ENCODE results near the gene MND1.

Gene MND1

DNA sequence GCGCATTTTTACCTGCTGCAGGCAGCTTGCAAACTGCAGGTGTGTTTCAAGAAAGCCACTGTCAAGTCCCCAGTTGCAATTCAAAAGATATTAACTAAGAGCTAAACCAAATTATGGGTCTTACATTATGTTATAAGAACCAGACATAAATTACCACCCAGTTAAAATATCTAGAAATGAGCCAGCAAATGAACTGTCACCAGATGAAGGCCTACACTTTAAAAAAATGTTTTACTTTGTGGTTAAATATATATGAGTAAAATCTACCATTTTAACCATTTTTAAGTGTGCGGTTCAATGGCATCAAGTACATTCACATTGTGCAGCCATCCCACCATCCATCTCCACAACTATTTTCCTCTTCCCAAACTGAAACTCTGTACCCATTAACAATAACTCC, 89.7 kb downstream of the MND1 start:
- H3K27me3 ChIP-seq (ENCODE audit: control insufficient read depth in 3 of 3, insufficient read depth in 3 of 3, low read depth in 1 of 3, low read length in 3 of 3) = no peaks in the 10 kb centered on the region
- H3K23ac ChIP-seq (ENCODE audit: low read depth, low read length, poor library complexity) = no peak overlapping the region
- peaks cover 0 to 3% of the 10 kb centered on the region in 2 donors for H3K4me1 ChIP-seq (ENCODE audit: control insufficient read depth in 2 of 2, insufficient read depth in 1 of 2, low read depth in 1 of 2, low read length in 2 of 2)
- no peak overlapping the region for H2AFZ ChIP-seq (ENCODE audit: low read length)
- no peak overlapping the region for H3K4ac ChIP-seq (ENCODE audit: low read length)
- no peak overlapping the region for H3K4me2 ChIP-seq (ENCODE audit: insufficient read depth, low read length, poor library complexity, severe bottlenecking)
- no peak overlapping the region for H3K4me3 ChIP-seq (ENCODE audit: low read length in 2 of 2)
- no peak overlapping the region for H4K8ac ChIP-seq (ENCODE audit: low read depth, low read length)
- H3K14ac ChIP-seq (ENCODE audit: low read length) = no peak overlapping the region
- no CpG with 5 or more reads among the region's 2 CpGs for WGBS, 2 donors (ENCODE audit: extremely low coverage in 2 of 2, insufficient read length in 2 of 2, insufficient replicate concordance in 1 of 2)
- no peak overlapping the region for H2BK15ac ChIP-seq (ENCODE audit: low read length)
- no peak overlapping the region for H2BK120ac ChIP-seq (ENCODE audit: low read depth, low read length)
- no peak overlapping the region for H2BK5ac ChIP-seq (ENCODE audit: low read length)
- no peak overlapping the region for H2BK12ac ChIP-seq (ENCODE audit: low read length)
- no peaks in the 10 kb centered on the region for H3K36me3 ChIP-seq (replicated peaks in 1 of 2; ENCODE audit: control insufficient read depth in 2 of 2, insufficient read depth in 2 of 2, low read length in 2 of 2)
- H3K9ac ChIP-seq (ENCODE audit: low read depth, low read length, poor library complexity) = no peak overlapping the region
- H2AK5ac ChIP-seq (ENCODE audit: low read depth, low read length) = no peak overlapping the region
- no peak overlapping the region for H3K18ac ChIP-seq (ENCODE audit: low read length)
- no peak overlapping the region for H3K27ac ChIP-seq (replicated peaks; ENCODE audit: low read length)
- no peaks in the 10 kb centered on the region for H3K79me1 ChIP-seq (ENCODE audit: low read depth, low read length)
- no peaks in the 10 kb centered on the region for H3K9me3 ChIP-seq (replicated peaks in 1 of 2; ENCODE audit: control insufficient read depth in 2 of 2, insufficient read depth in 1 of 2, low read depth in 1 of 2, low read length in 2 of 2)
- no peak overlapping the region for H4K91ac ChIP-seq (ENCODE audit: low read depth, low read length, poor library complexity)
- no peak for DNase-seq (ENCODE audit: low spot score)

DNA sequence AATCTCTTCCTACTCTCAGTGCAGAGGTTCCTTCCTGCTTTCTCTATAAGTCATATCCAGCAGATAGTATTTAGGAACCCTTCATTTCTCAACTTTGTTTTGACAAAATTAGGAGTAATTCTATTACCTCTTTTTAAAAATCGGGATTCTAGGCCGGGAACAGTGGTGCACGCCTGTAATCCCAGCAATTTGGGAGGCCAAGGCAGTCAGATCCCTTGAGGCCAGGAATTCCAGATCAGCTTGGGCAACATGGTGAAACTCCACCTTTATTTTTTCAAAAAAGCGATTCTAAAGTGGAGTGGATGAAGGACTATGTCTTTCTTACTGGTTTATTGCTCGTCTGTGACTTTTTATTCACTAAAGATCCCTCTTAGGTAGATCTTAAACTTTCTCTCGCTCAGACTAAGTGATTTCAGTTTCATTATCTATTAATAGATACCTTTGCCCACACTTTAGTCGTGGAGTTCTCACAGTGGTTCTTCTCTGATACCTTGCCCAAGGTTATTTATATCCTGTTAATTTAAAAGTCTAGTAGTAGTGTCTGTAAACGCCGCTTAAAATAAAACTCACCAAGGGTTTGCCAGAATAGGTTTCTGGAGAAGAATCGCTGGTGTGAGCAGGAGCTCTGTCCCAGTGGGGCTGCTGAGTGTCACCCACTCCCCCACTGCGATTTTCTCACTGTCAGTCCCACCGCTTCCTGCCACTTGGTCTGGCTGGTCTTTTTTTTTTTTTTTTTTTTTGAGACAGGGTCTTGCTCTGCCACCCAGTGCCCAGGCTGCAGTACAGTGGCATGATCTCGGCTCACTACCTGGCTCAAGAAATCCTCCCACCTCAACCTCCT, 94.6 kb downstream of the MND1 start:
- H2BK15ac ChIP-seq (ENCODE audit: low read length) = no peak overlapping the region
- H2BK5ac ChIP-seq (ENCODE audit: low read length) = no peak overlapping the region
- no peaks in the 10 kb centered on the region for H3K9me3 ChIP-seq (replicated peaks in 1 of 2; ENCODE audit: control insufficient read depth in 2 of 2, insufficient read depth in 1 of 2, low read depth in 1 of 2, low read length in 2 of 2)
- no peak overlapping the region for H3K18ac ChIP-seq (ENCODE audit: low read length)
- H3K4me1 ChIP-seq (ENCODE audit: control insufficient read depth in 2 of 2, insufficient read depth in 1 of 2, low read depth in 1 of 2, low read length in 2 of 2) = peaks cover 0 to 1% of the 10 kb centered on the region in 2 donors
- no peak for DNase-seq (ENCODE audit: low spot score)
- H2BK12ac ChIP-seq (ENCODE audit: low read length) = no peak overlapping the region
- H2AFZ ChIP-seq (ENCODE audit: low read length) = no peak overlapping the region
- H3K9ac ChIP-seq (ENCODE audit: low read depth, low read length, poor library complexity) = no peak overlapping the region
- H3K79me1 ChIP-seq (ENCODE audit: low read depth, low read length) = no peaks in the 10 kb centered on the region
- H2BK120ac ChIP-seq (ENCODE audit: low read depth, low read length) = no peak overlapping the region
- H3K4ac ChIP-seq (ENCODE audit: low read length) = no peak overlapping the region
- H3K36me3 ChIP-seq (replicated peaks in 1 of 2; ENCODE audit: control insufficient read depth in 2 of 2, insufficient read depth in 2 of 2, low read length in 2 of 2) = no peaks in the 10 kb centered on the region
- H3K27ac ChIP-seq (replicated peaks; ENCODE audit: low read length) = no peak overlapping the region
- H3K4me3 ChIP-seq (ENCODE audit: low read length in 2 of 2) = no peak overlapping the region
- no peak overlapping the region for H3K23ac ChIP-seq (ENCODE audit: low read depth, low read length, poor library complexity)
- no peak overlapping the region for H3K4me2 ChIP-seq (ENCODE audit: insufficient read depth, low read length, poor library complexity, severe bottlenecking)
- H4K8ac ChIP-seq (ENCODE audit: low read depth, low read length) = no peak overlapping the region
- no peaks in the 10 kb centered on the region for H3K27me3 ChIP-seq (ENCODE audit: control insufficient read depth in 3 of 3, insufficient read depth in 3 of 3, low read depth in 1 of 3, low read length in 3 of 3)
- WGBS, 2 donors (ENCODE audit: extremely low coverage in 2 of 2, insufficient read length in 2 of 2, insufficient replicate concordance in 1 of 2) = no CpG with 5 or more reads among the region's 13 CpGs
- no peak overlapping the region for H4K91ac ChIP-seq (ENCODE audit: low read depth, low read length, poor library complexity)
- no peak overlapping the region for H2AK5ac ChIP-seq (ENCODE audit: low read depth, low read length)
- no peak overlapping the region for H3K14ac ChIP-seq (ENCODE audit: low read length)

DNA sequence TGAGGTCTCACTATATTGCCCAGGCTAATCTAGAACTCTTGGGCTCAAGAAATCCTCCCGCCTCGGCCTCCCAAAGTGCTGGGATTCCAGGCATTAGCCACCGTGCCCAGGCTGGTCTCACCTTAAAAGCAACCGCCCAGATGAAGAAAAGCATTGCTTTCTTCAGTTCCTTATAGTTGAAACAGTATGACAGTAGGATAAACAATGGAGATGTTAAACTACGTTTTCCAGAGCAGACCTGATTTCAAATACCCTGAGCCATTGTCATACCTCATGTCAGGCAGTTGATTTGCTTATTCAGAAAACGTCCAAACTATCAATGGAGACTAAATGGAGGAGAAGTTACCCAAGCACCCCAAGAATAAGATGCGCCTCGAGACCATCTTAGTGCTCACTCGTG, 95.3 kb downstream of the MND1 start:
- Histone ChIP-seq H3K36me3 (replicated peaks in 1 of 2; ENCODE audit: control insufficient read depth in 2 of 2, insufficient read depth in 2 of 2, low read length in 2 of 2) (no peaks in the 10 kb centered on the region), H3K27ac (replicated peaks; ENCODE audit: low read length) (no peak overlapping the region)

DNA sequence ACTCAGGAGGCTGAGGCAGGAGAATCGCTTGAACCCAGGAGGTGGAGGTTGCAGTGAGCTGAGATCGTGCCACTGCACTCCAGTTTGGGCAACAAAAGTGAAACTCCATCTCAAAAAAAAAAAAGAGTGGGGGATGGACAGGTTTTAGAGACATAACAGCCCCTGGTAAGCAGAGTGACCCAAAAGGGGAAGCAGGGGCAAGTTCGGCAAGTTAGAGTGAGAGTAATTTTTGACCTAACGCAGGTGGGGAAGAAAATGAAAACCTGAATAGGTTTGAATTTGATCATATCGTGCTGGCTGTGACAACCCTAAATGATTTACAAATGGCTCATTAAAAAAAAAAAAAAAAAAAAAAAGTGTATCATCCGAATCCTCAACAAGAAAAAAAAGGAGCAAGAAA, 96.0 kb downstream of the MND1 start:
- Histone ChIP-seq H2BK15ac (ENCODE audit: low read length) (no peak overlapping the region), H3K4me3 (ENCODE audit: low read length in 2 of 2) (no peak overlapping the region), H2AK5ac (ENCODE audit: low read depth, low read length) (no peak overlapping the region), H3K27ac (replicated peaks; ENCODE audit: low read length) (no peak overlapping the region), H3K4ac (ENCODE audit: low read length) (no peak overlapping the region), H4K91ac (ENCODE audit: low read depth, low read length, poor library complexity) (no peak overlapping the region), H3K9ac (ENCODE audit: low read depth, low read length, poor library complexity) (no peak overlapping the region), H2BK5ac (ENCODE audit: low read length) (no peak overlapping the region), H2AFZ (ENCODE audit: low read length) (no peak overlapping the region), H3K14ac (ENCODE audit: low read length) (no peak overlapping the region), H2BK120ac (ENCODE audit: low read depth, low read length) (no peak overlapping the region), H3K9me3 (replicated peaks in 1 of 2; ENCODE audit: control insufficient read depth in 2 of 2, insufficient read depth in 1 of 2, low read depth in 1 of 2, low read length in 2 of 2) (no peaks in the 10 kb centered on the region), H3K18ac (ENCODE audit: low read length) (no peak overlapping the region), H3K79me1 (ENCODE audit: low read depth, low read length) (no peaks in the 10 kb centered on the region), H3K4me1 (ENCODE audit: control insufficient read depth in 2 of 2, insufficient read depth in 1 of 2, low read depth in 1 of 2, low read length in 2 of 2) (peaks cover 0 to 1% of the 10 kb centered on the region in 2 donors), H3K27me3 (ENCODE audit: control insufficient read depth in 3 of 3, insufficient read depth in 3 of 3, low read depth in 1 of 3, low read length in 3 of 3) (no peaks in the 10 kb centered on the region), H3K4me2 (ENCODE audit: insufficient read depth, low read length, poor library complexity, severe bottlenecking) (no peak overlapping the region), H4K8ac (ENCODE audit: low read depth, low read length) (no peak overlapping the region), H3K36me3 (replicated peaks in 1 of 2; ENCODE audit: control insufficient read depth in 2 of 2, insufficient read depth in 2 of 2, low read length in 2 of 2) (no peaks in the 10 kb centered on the region), H2BK12ac (ENCODE audit: low read length) (no peak overlapping the region), H3K23ac (ENCODE audit: low read depth, low read length, poor library complexity) (no peak overlapping the region)
- WGBS, 2 donors (ENCODE audit: extremely low coverage in 2 of 2, insufficient read length in 2 of 2, insufficient replicate concordance in 1 of 2) = no CpG with 5 or more reads among the region's 6 CpGs
- DNase-seq (ENCODE audit: low spot score) = no peak

More for the DNA sequence above, 95.3 kb downstream of the MND1 start:
- no peaks in the 10 kb centered on the region for H3K79me1 ChIP-seq (ENCODE audit: low read depth, low read length)
- H3K4me3 ChIP-seq (ENCODE audit: low read length in 2 of 2) = no peak overlapping the region
- H2BK5ac ChIP-seq (ENCODE audit: low read length) = no peak overlapping the region
- H3K23ac ChIP-seq (ENCODE audit: low read depth, low read length, poor library complexity) = no peak overlapping the region
- no peak overlapping the region for H4K91ac ChIP-seq (ENCODE audit: low read depth, low read length, poor library complexity)
- no peaks in the 10 kb centered on the region for H3K9me3 ChIP-seq (replicated peaks in 1 of 2; ENCODE audit: control insufficient read depth in 2 of 2, insufficient read depth in 1 of 2, low read depth in 1 of 2, low read length in 2 of 2)
- no peak overlapping the region for H2AK5ac ChIP-seq (ENCODE audit: low read depth, low read length)
- no peak for DNase-seq (ENCODE audit: low spot score)
- WGBS, 2 donors (ENCODE audit: extremely low coverage in 2 of 2, insufficient read length in 2 of 2, insufficient replicate concordance in 1 of 2) = no CpG with 5 or more reads among the region's 9 CpGs
- no peak overlapping the region for H2BK15ac ChIP-seq (ENCODE audit: low read length)
- no peak overlapping the region for H3K4me2 ChIP-seq (ENCODE audit: insufficient read depth, low read length, poor library complexity, severe bottlenecking)
- no peak overlapping the region for H4K8ac ChIP-seq (ENCODE audit: low read depth, low read length)
- no peak overlapping the region for H3K14ac ChIP-seq (ENCODE audit: low read length)
- H2AFZ ChIP-seq (ENCODE audit: low read length) = no peak overlapping the region
- H3K27me3 ChIP-seq (ENCODE audit: control insufficient read depth in 3 of 3, insufficient read depth in 3 of 3, low read depth in 1 of 3, low read length in 3 of 3) = no peaks in the 10 kb centered on the region
- no peak overlapping the region for H2BK12ac ChIP-seq (ENCODE audit: low read length)
- peaks cover 0 to 1% of the 10 kb centered on the region in 2 donors for H3K4me1 ChIP-seq (ENCODE audit: control insufficient read depth in 2 of 2, insufficient read depth in 1 of 2, low read depth in 1 of 2, low read length in 2 of 2)
- H3K18ac ChIP-seq (ENCODE audit: low read length) = no peak overlapping the region
- H3K9ac ChIP-seq (ENCODE audit: low read depth, low read length, poor library complexity) = no peak overlapping the region
- H3K4ac ChIP-seq (ENCODE audit: low read length) = no peak overlapping the region
- no peak overlapping the region for H2BK120ac ChIP-seq (ENCODE audit: low read depth, low read length)
